Measurements from ENCODE around the gene ITGB1BP1.

The ITGB1BP1 gene

DNA sequence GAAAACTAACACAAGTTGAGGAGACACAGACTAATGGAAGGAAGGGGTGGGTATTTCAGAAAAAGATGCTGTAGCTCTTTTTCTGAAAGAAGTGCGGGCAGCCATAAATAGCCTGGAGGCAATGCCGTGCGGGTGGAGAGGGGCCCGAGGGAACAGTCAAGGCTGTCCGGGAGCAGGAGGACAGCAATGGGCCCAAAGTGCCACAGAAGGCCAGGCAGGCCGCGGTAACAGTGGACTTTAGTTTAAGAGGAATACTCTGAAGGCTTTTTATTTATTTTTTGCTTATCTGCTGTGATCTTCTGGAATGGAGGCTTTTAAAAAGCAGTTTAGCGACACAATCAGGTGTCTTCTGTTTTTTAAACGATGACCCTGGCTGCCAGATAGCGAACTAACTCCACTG, 2.8 kb downstream of the ITGB1BP1 start:
- ChIA-PET POLR2A (no interaction called here), CTCF (no interaction called here)
- TF ChIP-seq, protein P1, sequence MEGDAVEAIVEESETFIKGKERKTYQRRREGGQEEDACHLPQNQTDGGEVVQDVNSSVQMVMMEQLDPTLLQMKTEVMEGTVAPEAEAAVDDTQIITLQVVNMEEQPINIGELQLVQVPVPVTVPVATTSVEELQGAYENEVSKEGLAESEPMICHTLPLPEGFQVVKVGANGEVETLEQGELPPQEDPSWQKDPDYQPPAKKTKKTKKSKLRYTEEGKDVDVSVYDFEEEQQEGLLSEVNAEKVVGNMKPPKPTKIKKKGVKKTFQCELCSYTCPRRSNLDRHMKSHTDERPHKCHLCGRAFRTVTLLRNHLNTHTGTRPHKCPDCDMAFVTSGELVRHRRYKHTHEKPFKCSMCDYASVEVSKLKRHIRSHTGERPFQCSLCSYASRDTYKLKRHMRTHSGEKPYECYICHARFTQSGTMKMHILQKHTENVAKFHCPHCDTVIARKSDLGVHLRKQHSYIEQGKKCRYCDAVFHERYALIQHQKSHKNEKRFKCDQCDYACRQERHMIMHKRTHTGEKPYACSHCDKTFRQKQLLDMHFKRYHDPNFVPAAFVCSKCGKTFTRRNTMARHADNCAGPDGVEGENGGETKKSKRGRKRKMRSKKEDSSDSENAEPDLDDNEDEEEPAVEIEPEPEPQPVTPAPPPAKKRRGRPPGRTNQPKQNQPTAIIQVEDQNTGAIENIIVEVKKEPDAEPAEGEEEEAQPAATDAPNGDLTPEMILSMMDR (IDR thresholded peaks at IDR 0.05; ENCODE audit: control extremely low read depth, extremely low read depth, low read depth, missing control alignments), result no peak

GRCh38 chr2:9419541-9419940, 3.8 kb downstream of the ITGB1BP1 start:
- ChIA-PET POLR2A (no interaction called here), CTCF (no interaction called here)
- TF ChIP-seq, protein P1 (IDR thresholded peaks at IDR 0.05; ENCODE audit: control extremely low read depth, extremely low read depth, low read depth, missing control alignments), result no peak
- DNase-seq (ENCODE audit: extremely low spot score), result no peak

More for the DNA sequence above, 2.8 kb downstream of the ITGB1BP1 start:
- DNase-seq (ENCODE audit: extremely low spot score), result no peak

DNA sequence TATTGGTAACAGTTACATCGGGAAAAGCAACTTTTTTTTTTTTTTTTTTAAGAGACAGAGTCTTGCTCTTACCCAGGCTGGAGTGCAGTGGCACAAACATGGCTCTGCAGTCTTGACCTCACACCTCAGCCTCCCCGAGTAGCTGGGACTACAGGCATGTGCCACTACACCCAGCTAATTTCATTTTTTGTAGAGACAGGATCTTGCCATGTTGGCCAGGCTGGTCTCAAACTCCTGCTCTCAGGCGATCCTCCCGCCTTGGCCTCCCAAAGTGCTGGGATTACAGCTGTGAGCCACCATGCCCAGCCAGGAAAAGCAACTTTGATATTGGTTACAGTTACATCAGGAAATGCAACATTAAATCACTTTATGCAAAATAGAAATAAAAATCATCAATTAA, 4.6 kb downstream of the ITGB1BP1 start:
- ChIA-PET CTCF (no interaction called here), POLR2A (no interaction called here)
- DNase-seq (ENCODE audit: extremely low spot score), result no peak
- TF ChIP-seq, protein P1 (IDR thresholded peaks at IDR 0.05; ENCODE audit: control extremely low read depth, extremely low read depth, low read depth, missing control alignments), result no peak

GRCh38 chr2:9417725-9418124, 5.6 kb downstream of the ITGB1BP1 start:
- ChIA-PET CTCF (interaction anchor here (1.2 kb wide), 1 partner anchor 706 kb away, joined by 3 read pairs; no protein-coding TSS in a partner anchor), POLR2A (no interaction called here)
- no peak for DNase-seq (ENCODE audit: extremely low spot score)
- TF ChIP-seq, protein P1 (IDR thresholded peaks at IDR 0.05; ENCODE audit: control extremely low read depth, extremely low read depth, low read depth, missing control alignments), result no peak

DNA sequence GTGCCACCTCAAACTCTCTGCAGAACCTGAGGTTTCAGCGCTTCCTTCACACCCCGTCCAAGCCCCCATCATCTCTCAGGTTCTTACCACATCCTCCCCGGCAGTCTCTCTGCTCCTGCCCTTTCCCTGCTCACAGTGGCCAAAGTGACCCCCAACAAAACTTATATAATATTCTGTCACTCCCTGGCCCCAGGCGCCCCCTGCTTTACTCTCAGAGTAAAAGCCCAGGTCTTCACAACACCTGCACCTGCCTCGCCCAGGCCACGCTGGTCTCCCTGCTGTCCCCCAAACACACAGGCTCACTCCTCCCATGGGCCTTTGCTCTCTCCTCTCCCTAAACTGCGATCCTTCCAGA, 6.4 kb downstream of the ITGB1BP1 start:
- ChIA-PET CTCF (no interaction called here), POLR2A (no interaction called here)
- TF ChIP-seq, protein P1 (IDR thresholded peaks at IDR 0.05; ENCODE audit: control extremely low read depth, extremely low read depth, low read depth, missing control alignments), result no peak
- no peak for DNase-seq (ENCODE audit: extremely low spot score)

- ChIA-PET CTCF (no interaction called here), POLR2A (no interaction called here)
- DNase-seq (ENCODE audit: extremely low spot score), result no peak
- TF ChIP-seq, protein P1 (IDR thresholded peaks at IDR 0.05; ENCODE audit: control extremely low read depth, extremely low read depth, low read depth, missing control alignments), result no peak
These were observed 6.9 kb downstream of the ITGB1BP1 start for GRCh38 chr2:9416267-9416961.

All from GM10248 (cell line).